H9 (cell line): ENCODE measurements around the gene RSU1. TPM values are rescaled to one million over a fixed set of nuclear protein-coding genes. Genes with fewer than 3 reads are reported as not detected.

ENCODE experiments used
- DNase-seq: peaks from one replicate; pipeline ENCODE4 v3.0.0-alpha.2; 2017
- H2AFZ ChIP-seq: one replicate; pipeline ENCODE4 v1.6.1; 2013; ENCODE audit warnings: mild to moderate bottlenecking, low read length, control low read depth, moderate library complexity
- H2AK5ac ChIP-seq: 2 replicates; pipeline ENCODE4 v1.6.1; 2013; ENCODE audit warnings: low read length, control low read depth, mixed read lengths; ENCODE audit not compliant: insufficient read length
- H2BK120ac ChIP-seq: one replicate; pipeline ENCODE4 v1.6.1; 2013; ENCODE audit warnings: low read depth, mild to moderate bottlenecking, low read length, control low read depth, inconsistent platforms; ENCODE audit not compliant: poor library complexity, severe bottlenecking
- H2BK12ac ChIP-seq: 2 replicates; pipeline ENCODE4 v1.6.1; 2013; ENCODE audit warnings: low read length, control low read depth, mixed read lengths, low read depth; ENCODE audit not compliant: insufficient read length
- H2BK15ac ChIP-seq: 2 replicates; pipeline ENCODE4 v1.6.1; 2013; ENCODE audit warnings: low read depth, low read length, control low read depth
- H2BK20ac ChIP-seq: one replicate; pipeline ENCODE4 v1.6.1; 2013; ENCODE audit warnings: low read depth, mild to moderate bottlenecking, low read length, control low read depth, inconsistent platforms; ENCODE audit not compliant: poor library complexity, severe bottlenecking
- H2BK5ac ChIP-seq: 2 replicates; pipeline ENCODE4 v1.6.1; 2013; ENCODE audit warnings: low read length, control low read depth, mixed read lengths; ENCODE audit not compliant: insufficient read length
- H3K14ac ChIP-seq: 2 replicates; pipeline ENCODE4 v1.6.1; 2013; ENCODE audit warnings: low read length, control low read depth; ENCODE audit not compliant: insufficient read depth
- H3K18ac ChIP-seq: 2 replicates; pipeline ENCODE4 v1.6.1; 2013; ENCODE audit warnings: low read depth, mild to moderate bottlenecking, mixed read lengths, low read length, control low read depth; ENCODE audit not compliant: insufficient read length
- H3K23ac ChIP-seq: 2 replicates; pipeline ENCODE4 v1.6.1; 2013; ENCODE audit warnings: low read length, control low read depth, mixed read lengths, low read depth; ENCODE audit not compliant: insufficient read length
- H3K23me2 ChIP-seq: 2 replicates; pipeline ENCODE4 v1.6.1; 2013; ENCODE audit warnings: low read depth, mild to moderate bottlenecking, mixed read lengths, low read length, control low read depth; ENCODE audit not compliant: insufficient read length, poor library complexity, severe bottlenecking
- H3K27ac ChIP-seq: 2 replicates; pipeline ENCODE4 v1.5.1; 2013; ENCODE audit warnings: low read length, control low read depth, mixed read lengths, low read depth; ENCODE audit not compliant: insufficient read length
- H3K27me3 ChIP-seq: 2 replicates; pipeline ENCODE4 v1.6.1; 2013; ENCODE audit warnings: low read length, control low read depth, inconsistent platforms; ENCODE audit not compliant: insufficient read depth
- H3K4ac ChIP-seq: 2 replicates; pipeline ENCODE4 v1.6.1; 2013; ENCODE audit warnings: low read depth, mild to moderate bottlenecking, control low read depth, inconsistent platforms, low read length, moderate library complexity
- H3K4me1 ChIP-seq: 2 replicates; pipeline ENCODE4 v1.6.1; 2013; ENCODE audit warnings: low read length, control low read depth, inconsistent platforms; ENCODE audit not compliant: insufficient read depth
- H3K4me2 ChIP-seq: 2 replicates; pipeline ENCODE4 v1.6.1; 2013; ENCODE audit warnings: low read length, control low read depth, mixed read lengths; ENCODE audit not compliant: insufficient read length, insufficient read depth
- H3K56ac ChIP-seq: 2 replicates; pipeline ENCODE4 v1.6.1; 2013; ENCODE audit warnings: low read depth, mild to moderate bottlenecking, mixed read lengths, low read length, control low read depth; ENCODE audit not compliant: insufficient read length
- H3K79me1 ChIP-seq: 2 replicates; pipeline ENCODE4 v1.6.1; 2013; ENCODE audit warnings: low read depth, mild to moderate bottlenecking, moderate library complexity, low read length, control low read depth, inconsistent platforms; ENCODE audit not compliant: insufficient read depth, poor library complexity, severe bottlenecking
- H3K79me2 ChIP-seq: 2 replicates; pipeline ENCODE4 v1.6.1; 2013; ENCODE audit warnings: low read length, control low read depth, inconsistent platforms; ENCODE audit not compliant: insufficient read depth
- H3K9ac ChIP-seq: 2 replicates; pipeline ENCODE4 v1.6.1; 2013; ENCODE audit warnings: low read length, control low read depth, mixed read lengths; ENCODE audit not compliant: insufficient read length; ENCODE audit errors: extremely low read depth
- H3K9me3 ChIP-seq: one replicate; pipeline ENCODE4 v1.6.1; 2013; ENCODE audit warnings: low read depth, low read length, inconsistent platforms; ENCODE audit not compliant: control insufficient read depth
- H3T11ph ChIP-seq: one replicate; pipeline ENCODE4 v1.6.1; 2013; ENCODE audit warnings: mild to moderate bottlenecking, low read length, control low read depth, inconsistent platforms
- H4K20me1 ChIP-seq: one replicate; pipeline ENCODE4 v1.6.1; 2013; ENCODE audit not compliant: control insufficient read depth, insufficient read length, insufficient read depth
- H4K5ac ChIP-seq: 2 replicates; pipeline ENCODE4 v1.6.1; 2013; ENCODE audit warnings: low read depth, mild to moderate bottlenecking, mixed read lengths, low read length, control low read depth; ENCODE audit not compliant: insufficient read length
- H4K8ac ChIP-seq: replicated peaks from 2 replicates; pipeline ENCODE4 v1.6.1; 2013; ENCODE audit warnings: low read length, control low read depth, mixed read lengths, low read depth; ENCODE audit not compliant: insufficient read length
- H4K91ac ChIP-seq: 2 replicates; pipeline ENCODE4 v1.6.1; 2013; ENCODE audit warnings: low read depth, mild to moderate bottlenecking, moderate library complexity, mixed read lengths, low read length, control low read depth; ENCODE audit not compliant: insufficient read length
- H3K27ac Mint-ChIP-seq, 3 experiments: 2 replicates in 2 of 3; 3 replicates in 1 of 3; pipeline ENCODE4 v1.8.0; 2020 to 2021; ENCODE audit warnings: mixed read lengths in 3 of 3, mild to moderate bottlenecking in 1 of 3, moderate library complexity in 1 of 3
- H3K27me3 Mint-ChIP-seq: 2 replicates; pipeline ENCODE4 v1.8.0; 2021; ENCODE audit warnings: low read depth, mild to moderate bottlenecking, moderate library complexity, mixed read lengths
- H3K36me3 Mint-ChIP-seq, 3 experiments: 2 replicates in 2 of 3; 3 replicates in 1 of 3; pipeline ENCODE4 v1.8.0; 2020 to 2021; ENCODE audit warnings: low read depth in 3 of 3, mixed read lengths in 3 of 3; ENCODE audit not compliant: insufficient read depth in 1 of 3
- H3K4me1 Mint-ChIP-seq, 2 experiments: 2 replicates each; pipeline ENCODE4 v1.8.0; 2020; ENCODE audit warnings: mixed read lengths in 2 of 2
- H3K4me3 Mint-ChIP-seq, 2 experiments: 2 replicates in 1 of 2; 3 replicates in 1 of 2; pipeline ENCODE4 v1.8.0; 2020 to 2021; ENCODE audit warnings: mild to moderate bottlenecking in 2 of 2, mixed read lengths in 2 of 2, moderate library complexity in 1 of 2
- H3K9me3 Mint-ChIP-seq, 2 experiments: 2 replicates in 1 of 2; 3 replicates in 1 of 2; pipeline ENCODE4 v1.8.0; 2020; ENCODE audit warnings: mild to moderate bottlenecking in 2 of 2, mixed read lengths in 2 of 2, moderate library complexity in 1 of 2
- WGBS: extraction: QIAGEN DNeasy Blood & Tissue Kit; methylation state at CpG from one replicate; pipeline ENCODE4 v1.1.7; 2013; ENCODE audit warnings: missing lambda C conversion rate, low lambda C conversion rate, mixed read lengths; ENCODE audit not compliant: insufficient read length; ENCODE audit errors: extremely low coverage; 5-methylcytosine and 5-hydroxymethylcytosine counted together
- total RNA-seq: library from RNA; stranded (reverse); gene quantifications from 2 replicates; pipeline ENCODE4 v1.2.1, GENCODE V29; 2021
- TF ChIP-seq, protein P1 (sequence below): fragments of 200-600 bp; sonication (generic); conservative IDR thresholded peaks from 3 replicates; pipeline ENCODE4 v1.8.0; 2021; ENCODE audit warnings: antibody characterized with exemption, mild to moderate bottlenecking

RSU1 gene
- total RNA-seq, 1 experiment from 2014 or later = 59.4 TPM

DNA sequence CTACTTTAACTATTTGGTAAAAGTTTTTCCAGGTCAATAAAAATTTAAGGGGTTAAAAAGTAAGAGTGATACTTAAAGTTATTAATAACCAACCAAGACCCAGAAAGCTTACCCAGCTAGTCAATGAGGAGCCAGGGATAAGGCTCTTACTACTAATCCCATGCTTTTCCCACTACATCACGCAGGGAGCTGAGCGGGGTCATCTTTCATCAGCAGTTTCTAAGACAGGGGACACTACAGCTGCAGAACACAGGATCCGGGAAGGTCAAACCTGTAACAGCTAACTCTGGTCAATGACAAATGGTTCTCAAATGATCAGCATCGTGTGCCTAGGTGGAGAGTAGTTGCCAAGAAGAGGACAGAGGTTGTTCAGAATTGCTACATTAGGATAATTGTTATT lies 65.1 kb downstream of the RSU1 start:
- H2BK20ac ChIP-seq = no peak overlapping the region
- H4K8ac ChIP-seq = no peak overlapping the region
- no peak overlapping the region for H3K18ac ChIP-seq
- H3K4me2 ChIP-seq = no peak overlapping the region
- no peak overlapping the region for H3K4me3 Mint-ChIP-seq
- no peak overlapping the region for H2BK5ac ChIP-seq
- H3K9ac ChIP-seq = no peak overlapping the region
- H2BK120ac ChIP-seq = no peak overlapping the region
- H3K27me3 Mint-ChIP-seq = no peaks in the 10 kb centered on the region
- H3K9me3 Mint-ChIP-seq = no peaks in the 10 kb centered on the region
- DNase-seq = no peak
- H3K9me3 ChIP-seq = no peaks in the 10 kb centered on the region
- TF ChIP-seq, protein P1, sequence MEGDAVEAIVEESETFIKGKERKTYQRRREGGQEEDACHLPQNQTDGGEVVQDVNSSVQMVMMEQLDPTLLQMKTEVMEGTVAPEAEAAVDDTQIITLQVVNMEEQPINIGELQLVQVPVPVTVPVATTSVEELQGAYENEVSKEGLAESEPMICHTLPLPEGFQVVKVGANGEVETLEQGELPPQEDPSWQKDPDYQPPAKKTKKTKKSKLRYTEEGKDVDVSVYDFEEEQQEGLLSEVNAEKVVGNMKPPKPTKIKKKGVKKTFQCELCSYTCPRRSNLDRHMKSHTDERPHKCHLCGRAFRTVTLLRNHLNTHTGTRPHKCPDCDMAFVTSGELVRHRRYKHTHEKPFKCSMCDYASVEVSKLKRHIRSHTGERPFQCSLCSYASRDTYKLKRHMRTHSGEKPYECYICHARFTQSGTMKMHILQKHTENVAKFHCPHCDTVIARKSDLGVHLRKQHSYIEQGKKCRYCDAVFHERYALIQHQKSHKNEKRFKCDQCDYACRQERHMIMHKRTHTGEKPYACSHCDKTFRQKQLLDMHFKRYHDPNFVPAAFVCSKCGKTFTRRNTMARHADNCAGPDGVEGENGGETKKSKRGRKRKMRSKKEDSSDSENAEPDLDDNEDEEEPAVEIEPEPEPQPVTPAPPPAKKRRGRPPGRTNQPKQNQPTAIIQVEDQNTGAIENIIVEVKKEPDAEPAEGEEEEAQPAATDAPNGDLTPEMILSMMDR = no peak
- no peak overlapping the region for H3K27ac Mint-ChIP-seq
- no peaks in the 10 kb centered on the region for H3K79me1 ChIP-seq
- peaks cover 0 to 4% of the 10 kb centered on the region in 2 experiments; a peak in 1 of 4 replicates for H3K4me1 Mint-ChIP-seq
- H4K91ac ChIP-seq = no peak overlapping the region
- H4K5ac ChIP-seq = no peak overlapping the region
- no peak overlapping the region for H3K4ac ChIP-seq
- H3K23ac ChIP-seq = no peak overlapping the region
- H3K4me1 ChIP-seq = no peaks in the 10 kb centered on the region
- no peak overlapping the region for H2BK12ac ChIP-seq
- no peak overlapping the region for H3K56ac ChIP-seq
- no peaks in the 10 kb centered on the region for H3K27me3 ChIP-seq
- no peaks in the 10 kb centered on the region for H3K79me2 ChIP-seq
- H3K23me2 ChIP-seq = no peaks in the 10 kb centered on the region
- H3K14ac ChIP-seq = no peak overlapping the region
- H3K36me3 Mint-ChIP-seq = peaks cover 4 to 24% (median 6%) of the 10 kb centered on the region in 3 experiments; a peak in 6 of 7 replicates
- H2BK15ac ChIP-seq = no peak overlapping the region
- no peak overlapping the region for H2AFZ ChIP-seq
- H2AK5ac ChIP-seq = no peak overlapping the region
- H4K20me1 ChIP-seq = no peaks in the 10 kb centered on the region
- WGBS = no CpG with 5 or more reads among the region's 4 CpGs
- no peak overlapping the region for H3K27ac ChIP-seq
- H3T11ph ChIP-seq = no peak overlapping the region
